ENCODE data around the gene OR52N1.

Gene OR52N1

GRCh38 chr11:5767056-5767455, 24.0 kb downstream of the OR52N1 start:
- no peak for TF ChIP-seq CTCF (IDR thresholded peaks at IDR 0.05; ENCODE audit: insufficient read depth, missing control alignments)
- FAIRE-seq (no peak), DNase-seq (ENCODE audit: insufficient read length, low spot score) (no peak)

GRCh38 chr11:5753943-5754342, 37.1 kb downstream of the OR52N1 start, which contains the start of gene OR52N4:
TSS of gene OR52N4 (plus strand) at chr11:5754243. CDS start at chr11:5754741, 498 bp downstream.
- FAIRE-seq (no peak), DNase-seq (ENCODE audit: insufficient read length, low spot score) (no peak)
- no peak for TF ChIP-seq CTCF (IDR thresholded peaks at IDR 0.05; ENCODE audit: insufficient read depth, missing control alignments)

- no peak for TF ChIP-seq CTCF (IDR thresholded peaks at IDR 0.05; ENCODE audit: insufficient read depth, missing control alignments)
These were observed 41.2 kb downstream of the OR52N1 start for GRCh38 chr11:5749836-5750235.

GRCh38 chr11:5746614-5747013, 44.5 kb downstream of the OR52N1 start:
- no peak for TF ChIP-seq CTCF (IDR thresholded peaks at IDR 0.05; ENCODE audit: insufficient read depth, missing control alignments)
- FAIRE-seq = no peak

More at GRCh38 chr11:5749836-5750235, 41.2 kb downstream of the OR52N1 start:
- FAIRE-seq (no peak), DNase-seq (ENCODE audit: insufficient read length, low spot score) (no peak)

GRCh38 chr11:5738431-5738830, 52.6 kb downstream of the OR52N1 start:
- no peak for DNase-seq (ENCODE audit: insufficient read length, low spot score)
- TF ChIP-seq CTCF (IDR thresholded peaks at IDR 0.05; ENCODE audit: insufficient read depth, missing control alignments) = no peak
- no peak for FAIRE-seq

More at GRCh38 chr11:5746614-5747013, 44.5 kb downstream of the OR52N1 start:
- no peak for DNase-seq (ENCODE audit: insufficient read length, low spot score)

- DNase-seq (ENCODE audit: insufficient read length, low spot score) = no peak
- TF ChIP-seq CTCF (IDR thresholded peaks at IDR 0.05; ENCODE audit: insufficient read depth, missing control alignments) = no peak
- no peak for FAIRE-seq
These were observed 53.2 kb downstream of the OR52N1 start for GRCh38 chr11:5737670-5738392.

GRCh38 chr11:5737091-5737490, 54.0 kb downstream of the OR52N1 start:
- TF ChIP-seq CTCF (IDR thresholded peaks at IDR 0.05; ENCODE audit: insufficient read depth, missing control alignments) = no peak
- DNase-seq (ENCODE audit: insufficient read length, low spot score) = no peak
- FAIRE-seq = no peak

Measured in D721Med (cell line).